ENCODE measurements around the gene ZNF92.

GRCh38 chr7:65387891-65388290, 14.2 kb downstream of the ZNF92 start:
- TF ChIP-seq POLR2A (IDR thresholded peaks at IDR 0.05; ENCODE audit: low read depth, low read length) (no peak), CEBPB (IDR thresholded peaks at IDR 0.05; ENCODE audit: low read depth, low read length) (no peak), RAD21 (IDR thresholded peaks at IDR 0.05; ENCODE audit: low read length) (no peak), NFE2L2 (IDR thresholded peaks at IDR 0.05; ENCODE audit: low read depth, low read length) (no peak), ELK1 (IDR thresholded peaks at IDR 0.05; ENCODE audit: borderline replicate concordance, low read depth, low read length) (no peak), SMC3 (IDR thresholded peaks at IDR 0.05; ENCODE audit: low read depth, low read length) (no peak)
- TF ChIP-seq, protein P1, sequence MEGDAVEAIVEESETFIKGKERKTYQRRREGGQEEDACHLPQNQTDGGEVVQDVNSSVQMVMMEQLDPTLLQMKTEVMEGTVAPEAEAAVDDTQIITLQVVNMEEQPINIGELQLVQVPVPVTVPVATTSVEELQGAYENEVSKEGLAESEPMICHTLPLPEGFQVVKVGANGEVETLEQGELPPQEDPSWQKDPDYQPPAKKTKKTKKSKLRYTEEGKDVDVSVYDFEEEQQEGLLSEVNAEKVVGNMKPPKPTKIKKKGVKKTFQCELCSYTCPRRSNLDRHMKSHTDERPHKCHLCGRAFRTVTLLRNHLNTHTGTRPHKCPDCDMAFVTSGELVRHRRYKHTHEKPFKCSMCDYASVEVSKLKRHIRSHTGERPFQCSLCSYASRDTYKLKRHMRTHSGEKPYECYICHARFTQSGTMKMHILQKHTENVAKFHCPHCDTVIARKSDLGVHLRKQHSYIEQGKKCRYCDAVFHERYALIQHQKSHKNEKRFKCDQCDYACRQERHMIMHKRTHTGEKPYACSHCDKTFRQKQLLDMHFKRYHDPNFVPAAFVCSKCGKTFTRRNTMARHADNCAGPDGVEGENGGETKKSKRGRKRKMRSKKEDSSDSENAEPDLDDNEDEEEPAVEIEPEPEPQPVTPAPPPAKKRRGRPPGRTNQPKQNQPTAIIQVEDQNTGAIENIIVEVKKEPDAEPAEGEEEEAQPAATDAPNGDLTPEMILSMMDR (conservative IDR thresholded peaks at IDR 0.05; ENCODE audit: low read depth, low read length): no peak

Measured in IMR-90 (cell line).